Colonic mucosa (tissue), 4 donors: Measurements from ENCODE around the gene CEP250. TPM values are rescaled to one million over a fixed set of nuclear protein-coding genes. Genes with fewer than 3 reads are reported as not detected.

ENCODE experiments used
- DNase-seq: peaks from one replicate; pipeline ENCODE4 v3.0.0-alpha.2; 2020
- H3K27ac ChIP-seq: fragments of 200-600 bp; one replicate; pipeline ENCODE4 v1.8.0; 2021
- H3K27me3 ChIP-seq: fragments of 200-600 bp; one replicate; pipeline ENCODE4 v1.8.0; 2021
- H3K36me3 ChIP-seq: fragments of 200-600 bp; one replicate; pipeline ENCODE4 v1.8.0; 2021
- H3K4me1 ChIP-seq: fragments of 200-600 bp; one replicate; pipeline ENCODE4 v1.8.0; 2021; ENCODE audit warnings: mild to moderate bottlenecking
- H3K4me3 ChIP-seq: fragments of 200-600 bp; one replicate; pipeline ENCODE4 v1.8.0; 2021
- H3K9ac ChIP-seq, 2 donors: one replicate each; pipeline ENCODE4 v1.7.0; 2013; ENCODE audit warnings: control low read depth in 2 of 2, low read depth in 2 of 2, low read length in 2 of 2
- H3K9me3 ChIP-seq: fragments of 200-600 bp; one replicate; pipeline ENCODE4 v1.8.0; 2021
- intact Hi-C: fragments of 100-400 bp; cut with DNase I; formaldehyde crosslinking; loops from one replicate; pipeline ENCODE4 v1.14.1; 2022
- total RNA-seq, 2 donors: library from RNA; stranded (reverse); fragmentation: NEBNext Ultra II Directional in 1 of 2; extraction: Animal tissue kit (Norgen Biotek cat#: 25700) in 1 of 2; gene quantifications; one replicate each; pipeline ENCODE4 v1.2.1, GENCODE V29; 2021
- TF ChIP-seq, protein P1 (sequence below): fragments of 200-600 bp; IDR thresholded peaks from one replicate; pipeline ENCODE4 v1.8.0; 2022; ENCODE audit warnings: antibody characterized with exemption, mild to moderate bottlenecking
- donor health status: healthy.
- donor health status: DM: no; HTN: no; CAD: no.
- donor health status: DM: no; HTN: no; CAD: no.

The CEP250 gene
- total RNA-seq, 2 donors from 2014 or later = 30.7 to 41.5 TPM

DNA sequence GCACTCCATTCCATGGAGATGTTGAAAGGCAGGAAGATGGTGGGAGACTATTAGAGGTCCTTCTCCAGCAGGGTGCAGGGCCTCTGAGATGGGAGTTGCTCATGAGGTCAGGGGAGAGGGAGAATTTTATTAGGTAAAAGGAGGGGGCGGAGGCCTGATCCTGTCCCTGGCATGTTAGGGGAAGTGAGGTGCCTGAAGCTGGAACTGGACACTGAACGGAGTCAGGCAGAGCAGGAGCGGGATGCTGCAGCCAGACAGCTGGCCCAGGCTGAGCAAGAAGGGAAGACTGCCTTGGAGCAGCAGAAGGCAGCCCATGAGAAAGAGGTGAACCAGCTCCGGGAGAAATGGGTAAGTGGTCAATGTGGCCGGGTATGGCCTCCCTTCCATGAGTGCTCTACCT is 24.4 kb downstream of the CEP250 start:
- H3K36me3 ChIP-seq = peaks cover 10% of the 10 kb centered on the region

DNA sequence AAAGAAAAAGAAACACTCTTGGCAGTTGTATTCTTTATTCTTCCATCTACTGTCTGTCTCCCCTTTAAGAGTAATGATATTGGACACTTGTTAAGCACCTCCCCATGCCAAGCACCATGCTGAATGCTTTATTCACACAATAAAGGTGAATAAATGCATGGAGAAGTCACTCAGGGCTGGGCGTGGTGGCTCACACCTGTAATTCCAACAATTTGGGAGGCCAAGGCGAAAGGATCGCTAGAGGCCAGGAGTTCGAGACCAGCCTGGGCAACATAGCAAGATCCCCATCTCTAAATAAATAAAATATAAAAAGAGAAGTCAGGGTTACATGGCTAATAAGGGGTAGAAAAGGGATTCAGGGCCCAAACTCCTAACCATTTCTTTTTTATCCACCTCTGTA is 32.1 kb downstream of the CEP250 start:
- TF ChIP-seq, protein P1, sequence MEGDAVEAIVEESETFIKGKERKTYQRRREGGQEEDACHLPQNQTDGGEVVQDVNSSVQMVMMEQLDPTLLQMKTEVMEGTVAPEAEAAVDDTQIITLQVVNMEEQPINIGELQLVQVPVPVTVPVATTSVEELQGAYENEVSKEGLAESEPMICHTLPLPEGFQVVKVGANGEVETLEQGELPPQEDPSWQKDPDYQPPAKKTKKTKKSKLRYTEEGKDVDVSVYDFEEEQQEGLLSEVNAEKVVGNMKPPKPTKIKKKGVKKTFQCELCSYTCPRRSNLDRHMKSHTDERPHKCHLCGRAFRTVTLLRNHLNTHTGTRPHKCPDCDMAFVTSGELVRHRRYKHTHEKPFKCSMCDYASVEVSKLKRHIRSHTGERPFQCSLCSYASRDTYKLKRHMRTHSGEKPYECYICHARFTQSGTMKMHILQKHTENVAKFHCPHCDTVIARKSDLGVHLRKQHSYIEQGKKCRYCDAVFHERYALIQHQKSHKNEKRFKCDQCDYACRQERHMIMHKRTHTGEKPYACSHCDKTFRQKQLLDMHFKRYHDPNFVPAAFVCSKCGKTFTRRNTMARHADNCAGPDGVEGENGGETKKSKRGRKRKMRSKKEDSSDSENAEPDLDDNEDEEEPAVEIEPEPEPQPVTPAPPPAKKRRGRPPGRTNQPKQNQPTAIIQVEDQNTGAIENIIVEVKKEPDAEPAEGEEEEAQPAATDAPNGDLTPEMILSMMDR = no peak
- H3K9ac ChIP-seq = no peak overlapping the region
- H3K9me3 ChIP-seq = no peaks in the 10 kb centered on the region
- DNase-seq = no peak
- no peaks in the 10 kb centered on the region for H3K4me1 ChIP-seq
- no peak overlapping the region for H3K27ac ChIP-seq
- H3K4me3 ChIP-seq = no peak overlapping the region
- intact Hi-C loops = no loop called here
- no peaks in the 10 kb centered on the region for H3K27me3 ChIP-seq
- H3K36me3 ChIP-seq = peaks cover 6% of the 10 kb centered on the region

More for the DNA sequence above, 24.4 kb downstream of the CEP250 start:
- Histone ChIP-seq H3K9ac (no peak overlapping the region), H3K4me1 (no peaks in the 10 kb centered on the region), H3K9me3 (no peaks in the 10 kb centered on the region), H3K27me3 (no peaks in the 10 kb centered on the region), H3K4me3 (no peak overlapping the region), H3K27ac (no peak overlapping the region)
- TF ChIP-seq, protein P1 = no peak
- intact Hi-C loops = no loop called here
- no peak for DNase-seq

DNA sequence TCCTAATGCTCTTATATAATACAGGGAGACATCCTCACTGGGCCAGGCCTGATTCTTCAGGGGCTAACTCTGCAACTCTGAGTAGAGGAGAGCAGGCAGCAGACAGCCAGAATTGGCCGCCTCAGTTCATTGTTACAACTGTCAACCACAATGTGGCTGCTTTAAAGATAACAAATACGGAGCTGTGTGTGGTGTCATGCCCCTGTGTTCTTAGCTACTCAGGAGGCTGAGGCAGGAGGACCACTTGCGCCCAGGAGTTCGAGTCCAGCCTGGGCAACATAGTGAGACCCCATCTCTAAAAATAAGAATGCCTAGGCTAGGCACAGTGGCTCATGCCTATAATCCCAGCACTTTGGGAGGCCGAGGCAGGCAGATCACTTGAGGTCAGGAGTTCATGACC is 34.3 kb downstream of the CEP250 start:
- TF ChIP-seq, protein P1 = no peak
- H3K27ac ChIP-seq = no peak overlapping the region
- H3K36me3 ChIP-seq = no peaks in the 10 kb centered on the region
- H3K9ac ChIP-seq = no peak overlapping the region
- H3K4me1 ChIP-seq = no peaks in the 10 kb centered on the region
- H3K9me3 ChIP-seq = no peaks in the 10 kb centered on the region
- no peaks in the 10 kb centered on the region for H3K27me3 ChIP-seq
- DNase-seq = no peak
- no peak overlapping the region for H3K4me3 ChIP-seq
- intact Hi-C loops = no loop called here

DNA sequence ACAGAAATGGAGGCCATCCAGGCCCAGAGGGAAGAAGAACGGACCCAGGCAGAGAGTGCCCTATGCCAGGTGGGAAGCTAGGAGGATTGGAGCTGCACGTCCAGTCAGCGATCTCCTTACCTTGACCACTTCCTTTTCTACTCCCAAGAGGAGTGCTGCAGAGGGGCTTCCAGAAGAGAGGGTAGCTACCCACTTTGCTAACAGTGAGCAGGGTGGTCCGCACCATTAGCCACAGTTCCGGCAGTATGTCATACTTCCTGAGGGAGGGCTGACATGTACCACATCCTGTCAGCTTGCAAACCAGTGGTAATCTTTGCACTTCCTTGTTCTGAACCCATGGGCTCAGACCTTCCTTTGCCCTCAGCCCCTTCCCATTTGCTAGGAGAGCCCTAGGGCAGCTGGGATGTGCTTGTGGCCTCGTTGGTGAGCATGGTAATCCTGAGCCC is 35.4 kb downstream of the CEP250 start:
- peak overlapping the region; percentile 48 to 69 for H3K9ac ChIP-seq
- DNase-seq = peak; percentile 26
- no peaks in the 10 kb centered on the region for H3K4me1 ChIP-seq
- TF ChIP-seq, protein P1 = no peak
- peak overlapping the region; percentile 32 for H3K4me3 ChIP-seq
- intact Hi-C loops = no loop called here
- H3K9me3 ChIP-seq = no peaks in the 10 kb centered on the region
- H3K27me3 ChIP-seq = no peaks in the 10 kb centered on the region
- no peak overlapping the region for H3K27ac ChIP-seq
- H3K36me3 ChIP-seq = no peaks in the 10 kb centered on the region

DNA sequence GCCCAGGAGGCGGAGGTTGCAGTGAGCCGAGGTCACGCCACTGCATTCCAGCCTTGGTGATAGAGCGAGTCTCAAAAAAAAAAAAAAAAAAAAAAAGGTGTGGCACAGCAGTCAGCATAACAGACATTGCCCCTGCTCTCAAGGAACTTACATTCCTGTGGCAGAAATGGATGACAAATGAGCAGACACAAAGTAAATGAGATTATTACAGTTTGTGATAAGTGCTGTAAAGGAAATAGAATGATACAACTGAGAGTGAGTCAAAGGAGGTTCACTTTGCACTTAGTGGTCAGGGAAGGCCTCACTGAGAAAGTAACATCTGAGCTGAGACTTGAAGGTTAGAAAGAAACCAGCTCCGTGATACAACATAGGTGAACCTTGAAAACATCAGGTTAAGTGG is 36.4 kb downstream of the CEP250 start:
- TF ChIP-seq, protein P1 = no peak
- no peaks in the 10 kb centered on the region for H3K4me1 ChIP-seq
- peak overlapping the region; percentile 32 for H3K4me3 ChIP-seq
- intact Hi-C loops = no loop called here
- no peak overlapping the region for H3K27ac ChIP-seq
- no peak overlapping the region for H3K9ac ChIP-seq
- no peaks in the 10 kb centered on the region for H3K36me3 ChIP-seq
- no peaks in the 10 kb centered on the region for H3K27me3 ChIP-seq
- no peak for DNase-seq
- H3K9me3 ChIP-seq = no peaks in the 10 kb centered on the region
